GM23338 (cell line): Measurements from ENCODE around the gene ADAM15. TPM values are rescaled to one million over a fixed set of nuclear protein-coding genes. Genes with fewer than 3 reads are reported as not detected.

Experiments
- ATAC-seq: fragments of 200-7000 bp; cut with Tn5 transposase; 3 replicates; pipeline ENCODE4 v1.9.1; 2020
- DNase-seq: peaks from one replicate; pipeline ENCODE4 v3.0.0-alpha.2; 2015; ENCODE audit warnings: low spot score
- H2AFZ ChIP-seq: fragments of 200-600 bp; sonication (generic); 2 replicates; pipeline ENCODE4 v1.8.0; 2016; ENCODE audit warnings: antibody characterized with exemption, mild to moderate bottlenecking, moderate library complexity
- H3F3A ChIP-seq: fragments of 200-600 bp; sonication (generic); replicated peaks from 2 replicates; pipeline ENCODE4 v1.8.0; 2017; ENCODE audit warnings: antibody characterized with exemption, mixed run types, low read depth
- H3K27ac ChIP-seq: fragments of 200-600 bp; sonication (generic); 2 replicates; pipeline ENCODE4 v1.6.1; 2016; ENCODE audit warnings: low read depth
- H3K27me3 ChIP-seq: fragments of 200-600 bp; sonication (generic); 2 replicates; pipeline ENCODE4 v1.8.0; 2016; ENCODE audit warnings: mild to moderate bottlenecking, mixed run types, moderate library complexity; ENCODE audit not compliant: insufficient read depth
- H3K36me3 ChIP-seq: fragments of 200-600 bp; sonication (generic); 2 replicates; pipeline ENCODE4 v1.8.0; 2016; ENCODE audit warnings: mild to moderate bottlenecking; ENCODE audit not compliant: insufficient read depth
- H3K4me1 ChIP-seq: fragments of 200-600 bp; sonication (generic); 2 replicates; pipeline ENCODE4 v1.8.0; 2016; ENCODE audit warnings: mild to moderate bottlenecking, moderate library complexity; ENCODE audit not compliant: insufficient read depth
- H3K4me2 ChIP-seq: fragments of 200-600 bp; sonication (generic); 2 replicates; pipeline ENCODE4 v1.7.1; 2017; ENCODE audit warnings: mixed run types
- H3K4me3 ChIP-seq: fragments of 200-600 bp; sonication (generic); 2 replicates; pipeline ENCODE4 v1.6.1; 2016; ENCODE audit warnings: mixed run types
- H3K79me2 ChIP-seq: fragments of 200-600 bp; sonication (generic); replicated peaks from 2 replicates; pipeline ENCODE4 v1.8.0; 2017; ENCODE audit warnings: mild to moderate bottlenecking; ENCODE audit not compliant: insufficient read depth
- H3K9me2 ChIP-seq: fragments of 200-600 bp; sonication (generic); 2 replicates; pipeline ENCODE4 v1.8.0; 2017; ENCODE audit not compliant: insufficient read depth
- H4K20me1 ChIP-seq: fragments of 200-600 bp; sonication (generic); replicated peaks from 2 replicates; pipeline ENCODE4 v1.8.0; 2017; ENCODE audit warnings: mild to moderate bottlenecking; ENCODE audit not compliant: insufficient read depth
- H3K27ac Mint-ChIP-seq: 2 replicates; pipeline ENCODE4 v1.8.0; 2020; ENCODE audit warnings: inconsistent platforms, mild to moderate bottlenecking, moderate library complexity, mixed read lengths
- H3K27me3 Mint-ChIP-seq: 3 replicates; pipeline ENCODE4 v1.8.0; 2022; ENCODE audit warnings: low read depth, mild to moderate bottlenecking, moderate library complexity, mixed read lengths, inconsistent platforms; ENCODE audit not compliant: insufficient read depth, poor library complexity
- H3K36me3 Mint-ChIP-seq: 3 replicates; pipeline ENCODE4 v1.8.0; 2021; ENCODE audit warnings: low read depth, mild to moderate bottlenecking, inconsistent platforms, moderate library complexity, mixed read lengths
- H3K4me1 Mint-ChIP-seq: 3 replicates; pipeline ENCODE4 v1.8.0; 2020; ENCODE audit warnings: mild to moderate bottlenecking, inconsistent platforms, mixed read lengths
- H3K4me3 Mint-ChIP-seq: 3 replicates; pipeline ENCODE4 v1.8.0; 2021; ENCODE audit warnings: moderate library complexity, mild to moderate bottlenecking, inconsistent platforms, mixed read lengths
- H3K9me3 Mint-ChIP-seq: 3 replicates; pipeline ENCODE4 v1.8.0; 2020; ENCODE audit warnings: moderate library complexity, mild to moderate bottlenecking, inconsistent platforms, mixed read lengths
- CREB1 ChIP-seq: fragments of 250-450 bp; sonication (Bioruptor Pico); IDR thresholded peaks from 2 replicates; pipeline ENCODE4 v1.5.0; 2020; ENCODE audit warnings: low read depth, mild to moderate bottlenecking, moderate library complexity
- CTCF ChIP-seq, 2 experiments: fragments of 200-600 bp in 1 of 2; sonication (generic) in 1 of 2; conservative IDR thresholded peaks; 2 replicates each; pipeline versions ENCODE4 v1.5.1 to v1.6.1; 2016 to 2017; ENCODE audit warnings: antibody characterized with exemption in 2 of 2, low read depth in 2 of 2, mild to moderate bottlenecking in 2 of 2, moderate library complexity in 1 of 2
- EZH2 ChIP-seq: fragments of 200-600 bp; sonication (generic); IDR thresholded peaks from one replicate; pipeline ENCODE4 v1.8.0; 2017; ENCODE audit warnings: antibody characterized with exemption, mild to moderate bottlenecking, low read depth; ENCODE audit not compliant: unreplicated experiment
- EZH2phosphoT487 ChIP-seq: fragments of 200-600 bp; sonication (generic); IDR thresholded peaks from one replicate; pipeline ENCODE4 v1.8.1; 2018; ENCODE audit warnings: antibody characterized with exemption; ENCODE audit not compliant: unreplicated experiment
- JUNB ChIP-seq: IDR thresholded peaks from one replicate; pipeline ENCODE4 v1.6.1; 2016; ENCODE audit warnings: antibody characterized with exemption; ENCODE audit not compliant: unreplicated experiment
- ZNF462 ChIP-seq: fragments of 250-450 bp; sonication (Bioruptor Pico); IDR thresholded peaks from 2 replicates; pipeline ENCODE4 v1.5.0; 2020; ENCODE audit warnings: mild to moderate bottlenecking, moderate library complexity
- polyA plus RNA-seq: library from polyadenylated mRNA; unstranded; fragments of >200 nt; fragmentation: Nextera tagmentation; extraction: Ambion mirVana; gene quantifications from 2 replicates; pipeline ENCODE4 v1.2.1, GENCODE V29; 2016
- total RNA-seq: library from RNA; depleted of rRNA; stranded (reverse); fragments of >200 nt; shearing (Covaris generic); gene quantifications from 2 replicates; pipeline ENCODE4 v1.2.3, GENCODE V29; 2014

The ADAM15 gene
- total and polyA plus RNA-seq, 2 experiments from 2014 or later: 24.2 to 31.1 TPM

- Histone ChIP-seq H3K4me3 (no peak overlapping the region), H4K20me1 (no peaks in the 10 kb centered on the region), H3K4me1 (peaks cover 8% of the 10 kb centered on the region; the same call in 1 of the 2 replicates), H3K27me3 (peaks cover 4% of the 10 kb centered on the region; the same call in 1 of the 2 replicates), H3K27ac (no peak overlapping the region), H3K9me2 (no peaks in the 10 kb centered on the region), H3F3A (peaks cover 9% of the 10 kb centered on the region; the same call in 1 of the 2 replicates), H3K4me2 (no peak overlapping the region), H2AFZ (no peak overlapping the region), H3K79me2 (no peaks in the 10 kb centered on the region), H3K36me3 (no peaks in the 10 kb centered on the region)
- ATAC-seq (peak; percentile 91), DNase-seq (peak; percentile 93)
- no peaks in the 10 kb centered on the region; the same call in 2 of the 3 replicates for H3K9me3 Mint-ChIP-seq
- H3K27ac Mint-ChIP-seq: no peak overlapping the region
- no peak overlapping the region; the same call in 2 of the 3 replicates for H3K4me3 Mint-ChIP-seq
- H3K36me3 Mint-ChIP-seq: no peaks in the 10 kb centered on the region; the same call in 2 of the 3 replicates
- H3K27me3 Mint-ChIP-seq: peaks cover 23% of the 10 kb centered on the region
- peak; percentile 80 to 86 for TF ChIP-seq CTCF (conservative IDR thresholded peaks at IDR 0.05; ENCODE audit: low read depth in 2 of 2)
- no peak for TF ChIP-seq EZH2phosphoT487
- TF ChIP-seq EZH2: no peak
- peak; percentile 9; the same call in 1 of the 2 replicates for TF ChIP-seq CREB1 (CRISPR knock-in tag)
- TF ChIP-seq JUNB: no peak
- H3K4me1 Mint-ChIP-seq: peaks cover 47% of the 10 kb centered on the region
These were observed 6.1 kb upstream of the ADAM15 start for GRCh38 chr1:155044812-155045657.

- Histone ChIP-seq H2AFZ (no peak overlapping the region), H3K4me2 (no peak overlapping the region), H3K4me3 (no peak overlapping the region), H3F3A (peaks cover 15% of the 10 kb centered on the region; the same call in 1 of the 2 replicates), H3K9me2 (no peaks in the 10 kb centered on the region), H4K20me1 (peaks cover 3% of the 10 kb centered on the region; the same call in 1 of the 2 replicates), H3K79me2 (no peaks in the 10 kb centered on the region), H3K4me1 (peaks cover 18% of the 10 kb centered on the region; the same call in 1 of the 2 replicates), H3K36me3 (no peaks in the 10 kb centered on the region), H3K27ac (no peak overlapping the region), H3K27me3 (peaks cover 24% of the 10 kb centered on the region)
- Mint-ChIP-seq H3K4me3 (no peak overlapping the region; the same call in 2 of the 3 replicates), H3K9me3 (no peaks in the 10 kb centered on the region; the same call in 2 of the 3 replicates), H3K27ac (peak overlapping the region; percentile 30; the same call in 1 of the 2 replicates), H3K4me1 (peaks cover 58% of the 10 kb centered on the region), H3K27me3 (peaks cover 32% of the 10 kb centered on the region), H3K36me3 (no peaks in the 10 kb centered on the region; the same call in 2 of the 3 replicates)
- DNase-seq (no peak), ATAC-seq (no peak)
- TF ChIP-seq ZNF462 (CRISPR knock-in tag) (no peak), CREB1 (CRISPR knock-in tag) (no peak), CTCF (conservative IDR thresholded peaks at IDR 0.05; ENCODE audit: low read depth in 2 of 2) (no peak), JUNB (no peak), EZH2phosphoT487 (no peak)
These were observed 2.4 kb upstream of the ADAM15 start for GRCh38 chr1:155048449-155049334.
